SK-N-SH (cell line): ENCODE measurements around the gene PTK7.

Experiments used
- CTCF ChIP-seq: fragments of 200-600 bp; sonication (generic); IDR thresholded peaks from 2 replicates; pipeline ENCODE4 v1.6.1; 2017; ENCODE audit warnings: antibody characterized with exemption, mild to moderate bottlenecking, moderate library complexity
- ELF1 ChIP-seq: IDR thresholded peaks from 2 replicates; pipeline ENCODE4 v1.4.0; 2012
- EP300 ChIP-seq, 2 experiments: IDR thresholded peaks; 2 replicates each; pipeline versions ENCODE4 v1.4.0 to v1.6.1; 2012; ENCODE audit warnings: borderline replicate concordance in 1 of 2, low read depth in 1 of 2, low read length in 1 of 2
- FOXM1 ChIP-seq: IDR thresholded peaks from 2 replicates; pipeline ENCODE4 v1.4.0; 2012; ENCODE audit warnings: low read depth, mild to moderate bottlenecking
- MAX ChIP-seq: IDR thresholded peaks from 2 replicates; pipeline ENCODE4 v1.4.0; 2012; ENCODE audit warnings: low read depth
- PBX3 ChIP-seq: IDR thresholded peaks from 2 replicates; pipeline ENCODE4; 2012
- POLR2AphosphoS5 ChIP-seq: IDR thresholded peaks from 2 replicates; pipeline ENCODE4 v1.6.1; 2012; ENCODE audit warnings: low read depth, low read length
- RAD21 ChIP-seq: IDR thresholded peaks from 2 replicates; pipeline ENCODE4 v1.6.1; 2012; ENCODE audit warnings: mild to moderate bottlenecking, low read length
- RCOR1 ChIP-seq: fragments of 150-350 bp; IDR thresholded peaks from 2 replicates; pipeline ENCODE4 v1.6.1; 2017; ENCODE audit warnings: antibody characterized with exemption, low read length
- REST ChIP-seq: IDR thresholded peaks from 2 replicates; pipeline ENCODE4 v1.6.1; 2012; ENCODE audit warnings: mild to moderate bottlenecking, low read depth, low read length, moderate library complexity
- RXRA ChIP-seq: IDR thresholded peaks from 2 replicates; pipeline ENCODE4 v1.4.0; 2012; ENCODE audit warnings: low read depth, mild to moderate bottlenecking, borderline replicate concordance
- YY1 ChIP-seq: IDR thresholded peaks from 2 replicates; pipeline ENCODE4 v1.4.0; 2012; ENCODE audit warnings: low read depth, mild to moderate bottlenecking

- TF ChIP-seq RXRA, result no peak
- no peak for TF ChIP-seq RCOR1
- no peak for TF ChIP-seq REST
- no peak for TF ChIP-seq MAX
- TF ChIP-seq ELF1, result no peak
- TF ChIP-seq CTCF, result no peak
- TF ChIP-seq RAD21, result no peak
- TF ChIP-seq YY1, result no peak
- no peak for TF ChIP-seq EP300 (IDR thresholded peaks at IDR 0.05; ENCODE audit: borderline replicate concordance in 1 of 2, low read depth in 1 of 2, low read length in 1 of 2)
- TF ChIP-seq PBX3, result no peak
- no peak for TF ChIP-seq FOXM1
- TF ChIP-seq POLR2AphosphoS5, result no peak
Measured at GRCh38 chr6:43045371-43045930, 30.7 kb upstream of the PTK7 start.
